GM21825 (cell line): ENCODE results near the gene HOXD12.
A peak's percentile ranks its signal among the peaks of the same experiment; 100 is the strongest.

Experiments used
- ATAC-seq: cut with Tn5 transposase; IDR thresholded peaks from one replicate; pipeline ENCODE4 v1.9.1; 2021; ENCODE audit warnings: mild to moderate bottlenecking, moderate library complexity; ENCODE audit not compliant: unreplicated experiment

Gene HOXD12

GRCh38 chr2:176092270-176093144, 7.1 kb upstream of the HOXD12 start, which contains the start of gene HOXD13:
HOXD13 (plus strand) TSS chr2:176092721; CDS start chr2:176092891, 170 bp downstream.
- no peak for ATAC-seq

- ATAC-seq: no peak
Measured at GRCh38 chr2:176093145-176093897, 6.3 kb upstream of the HOXD12 start.

- no peak for ATAC-seq
Measured at GRCh38 chr2:176093898-176094249, 5.7 kb upstream of the HOXD12 start.

GRCh38 chr2:176094349-176094748, 5.2 kb upstream of the HOXD12 start:
- no peak for ATAC-seq

GRCh38 chr2:176095421-176095820, 4.2 kb upstream of the HOXD12 start:
- no peak for ATAC-seq

- no peak for ATAC-seq
Measured at GRCh38 chr2:176096243-176096985, 3.2 kb upstream of the HOXD12 start.

- peak; percentile 84 for ATAC-seq
Measured at GRCh38 chr2:176096986-176097819, 2.4 kb upstream of the HOXD12 start.

GRCh38 chr2:176097820-176098365, 1.7 kb upstream of the HOXD12 start:
- ATAC-seq: no peak

GRCh38 chr2:176098366-176099158, 1.0 kb upstream of the HOXD12 start:
- no peak for ATAC-seq

GRCh38 chr2:176099159-176099727, 352 bp upstream of the HOXD12 start:
- no peak for ATAC-seq

- no peak for ATAC-seq
Measured at GRCh38 chr2:176100547-176101140, 1.0 kb downstream of the HOXD12 start.

GRCh38 chr2:176101216-176101830, 1.7 kb downstream of the HOXD12 start:
- no peak for ATAC-seq

GRCh38 chr2:176101842-176102241, 2.2 kb downstream of the HOXD12 start:
- no peak for ATAC-seq

- ATAC-seq: no peak
Measured at GRCh38 chr2:176102309-176102866, 2.8 kb downstream of the HOXD12 start.

- ATAC-seq: no peak
Measured at GRCh38 chr2:176103194-176103593, 3.6 kb downstream of the HOXD12 start.

GRCh38 chr2:176103742-176104315, 4.2 kb downstream of the HOXD12 start:
- ATAC-seq: no peak

- no peak for ATAC-seq
Measured at GRCh38 chr2:176104316-176105077, 4.9 kb downstream of the HOXD12 start.
